HepG2 (cell line): ENCODE data around the gene ME3. TPM values are rescaled to one million over a fixed set of nuclear protein-coding genes. Genes with fewer than 3 reads are reported as not detected.

Experiments
- ATAC-seq: fragments of 200-7000 bp; cut with Tn5 transposase; 3 replicates; pipeline ENCODE4 v1.9.1; 2020; ENCODE audit warnings: mild to moderate bottlenecking, moderate library complexity
- BruUV-seq: library from RNA; stranded (reverse); fragments of 400-500 nt; replicated peaks from 2 replicates; lab custom pipeline; 2021; lab: Mats Ljungman, UMichigan
- CTCF ChIA-PET: fragments of 300-600 bp; formaldehyde crosslinking; extraction: SDS; loops from one replicate; lab custom pipeline; 2021; ENCODE audit warnings: low total read pairs, inconsistent platforms, low intra/inter-chr PET ratio; lab: Yijun Ruan, JAX
- POLR2A ChIA-PET: fragments of 350-600 bp; sonication (Branson Sonifier 250); formaldehyde crosslinking; loops from one replicate; lab custom pipeline; 2020; ENCODE audit warnings: antibody characterized with exemption, inconsistent platforms; lab: Yijun Ruan, JAX
- DNase-seq: peaks from one replicate; pipeline ENCODE4 v3.0.0-alpha.2; 2015; ENCODE audit warnings: low spot score
- FAIRE-seq: peaks from 3 replicates; lab custom pipeline; 2011; peaks lifted over from hg19 to GRCh38; lab: Jason Lieb, UNC
- H2AFZ ChIP-seq: one replicate; pipeline ENCODE4 v1.6.1; 2011; ENCODE audit warnings: low read length, inconsistent platforms
- H3K27ac ChIP-seq: fragments of 300-600 bp; 3 replicates; pipeline ENCODE4 v1.8.0; 2011; ENCODE audit warnings: mixed run types, mild to moderate bottlenecking, mixed read lengths, low read length, inconsistent platforms; ENCODE audit not compliant: insufficient read depth; ENCODE audit errors: extremely low read length
- H3K27me3 ChIP-seq, 2 experiments: fragments of 200-600 bp in 1 of 2; 2 replicates in 1 of 2; 3 replicates in 1 of 2; pipeline versions ENCODE4 v1.6.0 to v1.8.0; 2011; ENCODE audit warnings: low read length in 2 of 2, mild to moderate bottlenecking in 2 of 2, moderate library complexity in 2 of 2, inconsistent platforms in 1 of 2; ENCODE audit not compliant: insufficient read depth in 2 of 2, control insufficient read depth in 1 of 2
- H3K36me3 ChIP-seq, 2 experiments: fragments of 200-600 bp in 1 of 2; replicated peaks in 1 of 2; 2 replicates in 1 of 2; 3 replicates in 1 of 2; pipeline versions ENCODE4 v1.5.1 to v1.8.0; 2011; ENCODE audit warnings: low read length in 2 of 2, inconsistent platforms in 1 of 2; ENCODE audit not compliant: insufficient read depth in 2 of 2, control insufficient read depth in 1 of 2
- H3K4me1 ChIP-seq: 2 replicates; pipeline ENCODE4 v1.5.1; 2012; ENCODE audit warnings: low read length, inconsistent platforms; ENCODE audit not compliant: insufficient read depth
- H3K4me2 ChIP-seq: 2 replicates; pipeline ENCODE4 v1.6.0; 2011; ENCODE audit warnings: low read depth, low read length, inconsistent platforms
- H3K4me3 ChIP-seq, 3 experiments: fragments of 200-600 bp in 1 of 3; sonication (generic), shearing (Covaris generic) in 1 of 3; replicated peaks in 1 of 3; 2 replicates each; pipeline ENCODE4 v1.5.1; 2011 to 2016; ENCODE audit warnings: low read length in 3 of 3, inconsistent platforms in 2 of 3, low read depth in 2 of 3, mild to moderate bottlenecking in 2 of 3, control low read depth in 1 of 3, mixed read lengths in 1 of 3; ENCODE audit not compliant: insufficient read depth in 1 of 3
- H3K79me2 ChIP-seq: one replicate; pipeline ENCODE4 v1.6.1; 2011; ENCODE audit warnings: low read length, inconsistent platforms; ENCODE audit not compliant: insufficient read depth
- H3K9ac ChIP-seq: 2 replicates; pipeline ENCODE4 v1.6.0; 2011; ENCODE audit warnings: mild to moderate bottlenecking, low read depth, low read length, inconsistent platforms; ENCODE audit not compliant: insufficient read depth
- H3K9me3 ChIP-seq: 2 replicates; pipeline ENCODE4 v1.5.1; 2012; ENCODE audit warnings: mild to moderate bottlenecking, low read length
- H4K20me1 ChIP-seq: 2 replicates; pipeline ENCODE4 v1.6.0; 2011; ENCODE audit warnings: inconsistent platforms, mild to moderate bottlenecking, low read length, moderate library complexity; ENCODE audit not compliant: insufficient read depth
- CEBPG ChIP-seq: IDR thresholded peaks from 2 replicates; pipeline ENCODE4 v1.6.1; 2016
- CSRNP1 ChIP-seq: sonication (generic); formaldehyde crosslinking; IDR thresholded peaks from 2 replicates; pipeline ENCODE4 v1.8.1; 2023; ENCODE audit warnings: mild to moderate bottlenecking, missing genetic modification reagents
- SP5 ChIP-seq: IDR thresholded peaks from 2 replicates; pipeline ENCODE4 v1.6.1; 2016; ENCODE audit warnings: low read depth, borderline replicate concordance
- SUZ12 ChIP-seq: fragments of 150-350 bp; IDR thresholded peaks from 2 replicates; pipeline ENCODE4 v1.6.1; 2014; ENCODE audit warnings: low read depth, low read length
- TFE3 ChIP-seq: IDR thresholded peaks from 2 replicates; pipeline ENCODE4 v1.6.1; 2016
- YY1 ChIP-seq: IDR thresholded peaks from 2 replicates; pipeline ENCODE4 v1.6.1; 2011; ENCODE audit warnings: low read length, low read depth, moderate library complexity, mild to moderate bottlenecking; ENCODE audit not compliant: insufficient read depth, insufficient replicate concordance
- ZNF264 ChIP-seq: sonication (generic); formaldehyde crosslinking; IDR thresholded peaks from 2 replicates; pipeline ENCODE4 v1.4.0; 2020; ENCODE audit warnings: missing genetic modification reagents
- ZNF780A ChIP-seq: sonication (generic); formaldehyde crosslinking; IDR thresholded peaks from 2 replicates; pipeline ENCODE4 v1.8.0; 2022; ENCODE audit warnings: mild to moderate bottlenecking, missing genetic modification reagents, moderate library complexity
- WGBS: methylation state at CpG from one replicate; pipeline ENCODE4 v1.1.6; 2017; ENCODE audit warnings: low lambda C conversion rate; 5-methylcytosine and 5-hydroxymethylcytosine counted together
- in situ Hi-C: cut with HindIII; loops from 2 replicates; pipeline ENCODE4 v1.10.0; 2017; ENCODE audit warnings: low pct_unique_long_range_greater_than_20kb; ENCODE audit not compliant: extremely low pct_ligation_motif_present
- intact Hi-C: fragments of 100-400 bp; cut with micrococcal nuclease; formaldehyde crosslinking; loops from one replicate; pipeline ENCODE4 v1.10.0; 2022; ENCODE audit not compliant: unreplicated experiment
- polyA plus RNA-seq, 8 experiments: library from polyadenylated mRNA; depleted of rRNA in 3 of 8; stranded (reverse) in 7 of 8; unstranded in 1 of 8; fragments of >200 nt; fragmentation: Illumina TruSeq in 4 of 8; extraction: Trizol in 4 of 8; gene quantifications; 2 replicates each; pipeline versions ENCODE4 v1.2.1 to v1.2.3, GENCODE V29; 2011 to 2016; ENCODE audit warnings: low read depth in 4 of 8, missing spikeins in 1 of 8, mixed read lengths in 1 of 8; ENCODE audit not compliant: insufficient read depth in 1 of 8
- total RNA-seq, 5 experiments: library from RNA; depleted of rRNA; stranded (reverse); fragments of >200 nt; fragmentation: Illumina TruSeq; extraction: Trizol; gene quantifications; 2 replicates each; pipeline ENCODE4 v1.2.3, GENCODE V29; 2016; ENCODE audit warnings: low read depth in 1 of 5

Gene ME3
- total and polyA plus RNA-seq, 2 of the 13 experiments (the other 11 are each of a cell fraction or from before 2014, with no cell fraction given), result not detected

- Histone ChIP-seq H3K36me3 (no peaks in the 10 kb centered on the region), H3K27me3 (no peaks in the 10 kb centered on the region), H3K9me3 (no peaks in the 10 kb centered on the region), H3K4me2 (no peak overlapping the region), H2AFZ (no peak overlapping the region), H3K27ac (no peak overlapping the region), H3K79me2 (no peaks in the 10 kb centered on the region), H4K20me1 (no peaks in the 10 kb centered on the region)
- CTCF ChIA-PET, result no interaction called here
- BruUV-seq, result no TSS peak
- no peak for FAIRE-seq
- WGBS, result 26% methylated on average over 3 of the region's 3 CpGs
- in situ Hi-C loops, result no loop called here
- no peak for ATAC-seq
- DNase-seq, result no peak
- TF ChIP-seq ZNF780A (no peak), YY1 (no peak), SUZ12 (no peak), CSRNP1 (no peak), ZNF264 (CRISPR knock-in tag) (no peak), CEBPG (no peak), SP5 (no peak), TFE3 (no peak)
- TF ChIP-seq, all 625 proteins: peak for 0
- POLR2A ChIA-PET, result no interaction called here
- Histone ChIP-seq H3K4me1 (peaks cover 33% of the 10 kb centered on the region), H3K9ac (no peak overlapping the region), H3K4me3 (no peak overlapping the region)
- intact Hi-C loops, result no loop called here
Measured at GRCh38 chr11:86582898-86583297, 89.5 kb downstream of the ME3 start.
